ENCODE measurements around the gene SH3BP5.

The SH3BP5 gene

DNA sequence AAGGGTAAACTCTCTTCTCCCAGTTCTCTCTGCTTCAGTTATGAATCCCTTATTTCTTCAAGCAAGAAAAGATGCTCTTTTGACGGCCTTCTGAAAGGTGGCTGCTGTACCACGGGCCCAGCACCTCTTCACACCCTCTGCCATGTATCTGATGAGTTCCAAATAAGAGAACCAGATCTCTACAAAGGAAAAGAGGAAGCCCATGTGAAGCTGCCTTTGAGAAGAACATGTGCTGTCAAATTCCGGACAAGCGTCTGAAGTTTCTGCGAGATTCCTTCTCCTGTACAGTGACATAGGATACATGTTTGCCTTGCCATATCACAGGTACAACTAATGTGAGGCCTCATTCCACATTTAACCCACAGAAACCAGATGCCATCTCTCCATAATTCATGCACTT, 59.2 kb downstream of the SH3BP5 start:
- peak; percentile 62 to 63 for DNase-seq

DNA sequence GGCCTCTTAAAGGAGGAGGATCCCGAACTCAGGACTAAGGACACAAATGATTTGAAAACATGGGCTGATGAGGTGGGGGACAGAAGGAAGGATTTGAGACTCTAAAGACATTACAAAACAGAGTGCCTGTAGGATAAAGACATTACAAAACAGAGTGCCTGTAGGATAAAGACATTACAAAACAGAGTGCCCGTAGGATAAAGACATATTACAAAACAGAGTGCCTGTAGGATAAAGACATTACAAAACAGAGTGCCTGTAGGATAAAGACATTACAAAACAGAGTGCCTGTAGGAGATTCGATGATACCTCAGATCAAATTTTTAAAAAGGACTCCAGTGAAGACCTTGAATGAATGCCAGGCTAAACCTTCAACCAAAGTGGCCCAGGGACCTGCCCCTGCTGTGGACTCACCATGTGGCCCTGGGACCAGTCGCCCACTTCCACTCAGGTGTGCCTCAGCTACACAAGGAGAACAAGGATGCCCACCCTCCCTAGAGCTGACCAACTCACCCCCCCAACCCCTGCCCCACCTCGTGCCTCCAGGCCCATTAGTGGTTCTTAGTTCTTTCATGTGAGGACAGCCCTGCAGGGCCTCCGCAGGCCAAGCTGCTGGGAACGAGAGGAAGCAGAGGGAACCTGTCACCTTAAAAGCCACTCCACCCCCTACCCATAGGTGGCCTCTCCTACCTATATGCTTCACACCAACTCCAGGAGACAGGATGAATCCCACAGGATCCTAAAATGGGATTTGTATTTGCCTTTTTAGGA, 59.8 kb downstream of the SH3BP5 start:
- peak; percentile 36 to 52 for DNase-seq

DNA sequence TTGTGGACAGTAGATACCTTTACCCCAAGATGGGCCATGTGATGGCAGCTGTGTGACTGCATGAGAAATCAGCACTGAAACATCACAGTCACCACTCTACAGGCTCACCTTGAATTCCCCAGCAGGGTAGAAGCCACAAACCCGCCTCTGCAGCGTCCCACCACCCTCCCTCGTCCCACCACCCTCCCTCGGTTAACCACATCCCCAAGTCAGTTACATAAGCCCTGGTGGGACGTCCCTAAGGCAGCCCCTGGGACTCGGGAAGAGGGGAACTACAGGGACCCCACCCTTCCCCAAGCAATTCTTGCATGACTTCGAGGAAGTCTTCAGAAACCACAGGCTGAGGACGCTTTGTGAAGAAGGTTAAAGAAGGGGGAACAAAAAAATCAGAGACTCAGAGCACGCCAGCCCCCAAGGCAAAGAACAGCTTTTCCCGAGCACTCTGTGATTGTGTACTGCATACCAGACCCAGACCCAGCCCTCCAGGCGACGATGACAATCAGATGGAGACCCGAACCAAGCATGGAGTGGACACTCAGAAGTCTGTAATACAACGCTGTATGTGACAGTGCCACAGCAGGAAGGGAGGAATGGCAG, 60.5 kb downstream of the SH3BP5 start:
- DNase-seq: peak; percentile 96 to 98

DNA sequence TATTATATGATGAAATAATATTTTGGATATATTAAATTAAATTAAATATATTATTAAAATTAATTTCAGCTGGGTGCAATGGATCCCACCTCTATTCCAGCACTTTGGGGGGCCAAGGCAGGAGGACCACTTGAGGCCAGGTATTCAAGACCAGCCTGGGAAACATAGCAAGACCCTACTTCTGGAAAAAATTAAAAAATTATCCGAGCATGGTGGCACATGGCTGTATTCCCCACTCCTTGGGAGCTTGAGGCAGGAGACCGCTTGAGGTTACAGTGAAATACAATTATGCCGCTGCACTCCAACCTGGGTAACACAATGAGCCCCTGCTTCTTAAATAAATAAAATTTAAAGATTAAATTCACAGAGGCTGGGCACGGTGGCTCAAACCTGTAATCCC, 61.4 kb downstream of the SH3BP5 start:
- no peak for DNase-seq

DNA sequence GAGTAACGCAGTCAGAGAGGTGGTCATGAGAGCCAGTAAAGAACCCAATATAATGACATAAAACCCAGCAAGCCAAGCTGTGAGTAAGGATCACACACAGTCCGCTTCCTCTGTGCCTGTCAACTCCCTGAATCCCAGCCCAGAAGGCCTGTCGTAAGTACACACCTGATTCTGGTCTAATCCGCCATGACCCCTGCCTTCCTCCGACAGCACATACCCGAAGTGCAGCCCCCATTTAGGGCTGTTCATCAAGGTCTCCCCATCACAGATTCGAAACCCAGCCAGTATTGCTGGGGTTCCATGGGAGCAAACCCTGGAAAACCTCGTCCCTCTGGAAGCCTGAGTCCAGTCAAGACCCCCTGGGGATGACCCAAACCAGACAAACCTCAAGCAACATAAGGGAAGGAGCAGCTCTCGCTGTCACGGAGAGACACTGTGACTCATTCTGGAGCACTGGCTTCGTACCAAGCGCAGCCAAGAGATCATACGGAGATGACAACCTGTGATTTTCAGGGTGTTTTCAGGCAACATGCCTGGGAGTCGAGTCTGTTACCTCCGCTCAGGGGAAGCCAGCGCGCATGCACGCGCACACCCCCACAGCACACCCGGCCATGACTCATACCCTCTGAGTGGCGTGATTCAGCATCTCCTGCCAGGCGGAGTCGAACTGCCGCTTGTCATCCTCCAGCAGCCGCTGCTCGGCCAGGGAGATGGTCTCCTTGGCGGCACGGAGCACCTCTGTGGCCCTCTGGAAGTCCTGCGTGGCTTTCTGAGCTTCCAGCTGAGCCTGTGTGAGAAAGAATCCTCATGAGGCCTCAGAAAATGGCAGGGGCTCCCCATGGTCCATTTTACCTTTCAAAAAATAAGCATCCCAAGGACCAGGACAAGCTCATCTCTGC, 63.0 kb downstream of the SH3BP5 start:
- DNase-seq: peak; percentile 93 to 98

DNA sequence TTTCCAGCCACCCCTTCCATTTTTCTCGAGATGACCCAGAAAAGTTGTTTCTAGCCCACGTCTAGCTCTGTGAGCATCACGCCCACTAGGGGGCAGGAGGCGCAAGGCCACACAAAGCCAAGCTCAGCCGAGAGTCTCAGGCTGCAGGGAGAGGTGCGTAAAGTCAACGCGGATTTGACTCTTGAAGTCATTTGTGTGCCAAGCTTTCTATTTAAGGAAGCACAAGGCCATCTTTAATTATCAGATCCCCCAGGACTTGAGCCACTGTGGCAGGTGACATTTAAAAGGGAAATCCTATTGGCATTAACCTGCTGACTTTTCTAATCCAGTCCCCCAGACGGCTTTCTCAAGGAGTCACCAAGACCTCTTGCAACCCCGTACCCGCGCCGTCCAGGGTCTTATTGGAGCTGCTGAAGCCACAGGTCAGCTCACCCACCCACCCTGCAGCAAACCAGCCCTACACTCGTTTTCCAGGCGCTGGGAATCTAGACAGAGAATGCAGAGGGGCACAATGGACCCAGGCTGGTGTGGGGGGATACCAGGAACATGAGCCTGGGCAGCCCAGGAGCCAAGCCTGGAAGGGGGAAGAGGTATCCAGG, 64.3 kb downstream of the SH3BP5 start:
- DNase-seq: peak; percentile 90 to 93

DNA sequence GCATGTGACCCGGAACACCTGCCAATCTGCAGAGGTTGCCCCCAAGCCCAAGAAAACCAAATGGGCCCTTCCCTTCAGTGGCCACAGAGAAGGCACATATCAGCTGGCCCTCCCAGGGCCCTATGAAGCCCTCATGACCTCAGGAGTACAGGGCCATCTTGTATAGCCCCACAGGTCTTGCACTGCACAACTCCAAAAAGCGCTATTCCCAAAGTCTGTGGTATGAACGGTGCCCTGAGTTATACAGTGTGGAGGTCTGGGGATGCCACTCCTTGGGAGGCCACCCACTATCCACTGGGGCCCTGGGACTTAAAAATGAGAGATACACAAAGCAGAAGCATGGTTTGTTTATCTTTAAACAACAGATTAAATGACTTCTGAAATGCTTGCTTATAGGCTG, 64.9 kb downstream of the SH3BP5 start:
- DNase-seq: no peak

DNA sequence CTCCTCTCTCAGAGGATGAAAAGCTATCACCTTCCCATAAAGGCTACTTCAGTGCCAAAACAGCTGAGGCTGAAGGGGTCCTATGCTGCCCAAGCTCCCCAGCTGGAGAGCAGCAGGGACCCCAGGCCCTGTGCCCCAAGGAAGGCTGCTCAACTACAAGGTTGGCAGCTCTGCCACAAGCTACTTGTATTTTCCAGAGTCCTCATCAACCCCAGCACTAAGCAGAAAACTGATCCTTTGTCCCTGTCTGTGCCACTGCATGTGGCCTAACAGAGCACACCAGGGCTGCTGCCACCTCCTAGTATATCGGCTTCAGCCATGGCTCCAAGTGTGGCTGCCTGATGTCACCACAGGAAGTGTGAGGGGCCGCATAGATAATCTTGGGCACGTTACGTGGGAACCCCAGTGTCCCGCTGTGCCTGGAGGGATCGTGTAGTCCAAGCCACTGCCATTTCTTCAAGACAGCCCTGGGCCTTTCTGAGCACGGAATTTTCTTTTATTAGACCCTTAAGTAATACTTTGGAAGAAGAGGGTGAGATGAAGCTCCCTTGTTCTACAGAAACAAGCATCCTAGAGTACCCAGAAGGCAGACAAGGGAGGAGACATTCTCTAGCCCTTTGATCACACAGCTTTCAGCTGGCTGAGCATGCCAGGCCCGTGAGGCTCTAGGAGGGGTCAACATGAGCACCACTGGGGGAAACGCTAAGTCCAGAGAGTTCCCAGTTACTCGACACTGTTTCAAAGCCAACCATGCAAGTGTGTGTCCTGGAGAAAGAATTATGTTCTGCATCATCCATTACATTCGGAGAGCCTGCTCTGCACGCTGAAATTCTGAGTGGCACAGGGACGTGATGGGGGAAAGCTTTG, 65.6 kb downstream of the SH3BP5 start:
- DNase-seq: no peak

DNA sequence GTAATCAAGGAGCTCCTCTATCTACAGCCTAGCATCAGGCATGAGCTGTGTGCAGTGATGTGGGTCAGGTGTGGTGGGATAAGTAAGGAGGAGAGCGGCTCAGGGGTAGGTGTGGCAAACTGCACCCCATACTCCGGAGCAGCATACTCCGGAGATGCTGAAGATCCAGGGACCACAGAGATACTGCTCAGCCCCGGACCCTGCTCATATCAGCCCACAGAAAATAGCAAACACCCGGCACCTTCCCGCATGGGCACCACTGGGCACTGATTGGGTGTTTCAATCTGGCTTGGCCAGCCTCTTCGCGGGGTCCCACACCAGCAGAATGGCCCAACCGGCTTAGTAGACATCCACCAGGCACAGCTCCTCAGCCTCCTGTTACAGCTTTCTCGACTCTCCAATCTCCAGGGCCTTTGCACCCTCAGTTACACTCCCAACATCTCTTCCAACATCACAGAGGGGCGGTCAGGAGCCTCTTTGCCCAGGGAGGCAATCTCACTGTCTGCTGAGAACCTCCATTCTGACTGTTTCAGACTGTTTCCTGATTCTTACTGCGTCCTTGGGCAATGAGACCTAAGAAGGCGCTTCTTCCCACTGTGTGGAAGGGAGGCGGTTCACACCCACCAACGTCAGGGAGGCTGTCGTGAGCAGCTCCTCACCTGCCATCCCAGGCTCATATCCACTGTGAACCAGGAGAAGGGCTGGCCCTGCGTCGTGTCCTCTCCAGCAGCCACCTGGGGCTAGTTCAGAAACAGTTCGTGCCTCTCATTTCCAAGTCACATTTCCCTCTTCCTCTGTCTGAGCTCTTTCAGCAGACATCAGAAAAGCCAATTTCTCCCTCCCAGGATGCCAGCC, 66.5 kb downstream of the SH3BP5 start:
- peak in 1 of 2 donors; percentile 45 for DNase-seq

DNA sequence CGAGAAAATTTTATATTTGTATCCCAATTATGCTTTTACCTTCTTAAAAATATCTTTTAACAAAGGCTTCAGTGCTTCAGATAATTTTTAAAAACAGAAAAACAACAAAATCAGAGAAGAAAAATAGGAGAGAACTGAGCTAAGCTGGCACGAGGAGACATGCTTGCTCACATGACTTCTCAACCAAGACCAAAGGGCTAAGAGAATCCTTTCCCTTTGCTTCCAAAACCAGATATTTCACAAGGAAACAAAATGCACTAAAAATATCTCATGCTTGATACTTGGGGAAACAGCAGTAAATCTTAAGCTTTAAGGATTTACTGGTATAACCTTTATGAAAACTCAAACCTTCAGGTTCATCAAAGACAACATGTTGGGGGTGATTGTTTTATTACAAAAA, 67.9 kb downstream of the SH3BP5 start:
- DNase-seq: peak; percentile 18 to 30

DNA sequence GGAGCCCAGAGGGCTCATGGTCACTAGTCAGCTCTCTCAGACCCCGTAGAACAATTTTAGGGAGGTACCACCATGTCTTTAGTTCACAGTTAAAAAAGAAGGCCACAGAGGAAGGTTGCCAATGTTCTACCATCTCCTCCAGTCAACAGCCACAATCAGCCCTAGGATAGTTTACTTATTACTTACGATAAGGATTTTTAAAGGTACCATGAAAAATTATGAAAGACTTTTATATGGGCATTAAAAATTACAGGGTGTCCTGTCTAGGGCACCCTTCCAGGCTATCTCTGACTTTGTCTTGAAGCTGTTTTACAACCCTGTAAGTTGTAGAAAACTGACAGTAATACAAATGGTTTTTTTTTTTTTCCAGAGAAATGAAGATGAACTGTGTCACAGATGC, 68.5 kb downstream of the SH3BP5 start:
- no peak for DNase-seq

DNA sequence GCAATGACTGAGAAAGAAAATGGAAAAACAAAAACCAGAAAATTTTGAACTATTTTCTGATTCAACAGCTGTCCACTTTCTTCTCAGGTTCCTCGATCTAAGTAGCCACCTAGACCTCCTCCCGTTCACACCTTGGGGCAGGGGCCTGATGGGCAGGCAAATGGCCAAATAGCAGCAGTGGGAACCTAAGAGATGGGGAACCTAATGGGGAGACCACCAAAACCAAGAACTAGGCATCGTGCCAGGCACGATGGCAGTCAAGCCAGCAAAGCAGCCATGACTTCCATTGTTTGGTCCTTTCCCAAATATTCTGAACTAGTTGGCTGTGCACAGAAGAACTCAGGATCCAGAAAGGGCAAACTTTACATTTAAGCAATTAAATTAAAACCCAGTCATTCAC, 69.3 kb downstream of the SH3BP5 start:
- DNase-seq: no peak

DNA sequence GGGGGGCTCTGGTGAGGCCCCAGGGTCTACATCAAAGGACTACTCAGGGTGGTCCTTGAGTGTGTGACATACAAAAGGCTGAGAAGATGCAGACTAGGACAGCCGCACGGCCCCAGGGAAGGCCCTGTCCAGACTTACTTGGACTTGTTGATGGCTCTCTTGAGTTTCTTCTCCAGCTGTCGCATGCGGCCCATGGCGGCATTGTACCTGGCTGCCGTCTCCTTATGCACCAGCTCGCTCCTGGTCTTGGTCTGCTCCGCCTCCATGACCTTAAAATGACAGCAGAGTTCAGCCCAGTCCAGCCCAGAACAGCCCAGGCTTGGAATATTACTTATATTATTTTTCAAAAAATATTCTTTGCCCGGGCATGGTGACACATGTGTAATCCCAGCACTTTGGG, 70.4 kb downstream of the SH3BP5 start:
- DNase-seq: no peak

DNA sequence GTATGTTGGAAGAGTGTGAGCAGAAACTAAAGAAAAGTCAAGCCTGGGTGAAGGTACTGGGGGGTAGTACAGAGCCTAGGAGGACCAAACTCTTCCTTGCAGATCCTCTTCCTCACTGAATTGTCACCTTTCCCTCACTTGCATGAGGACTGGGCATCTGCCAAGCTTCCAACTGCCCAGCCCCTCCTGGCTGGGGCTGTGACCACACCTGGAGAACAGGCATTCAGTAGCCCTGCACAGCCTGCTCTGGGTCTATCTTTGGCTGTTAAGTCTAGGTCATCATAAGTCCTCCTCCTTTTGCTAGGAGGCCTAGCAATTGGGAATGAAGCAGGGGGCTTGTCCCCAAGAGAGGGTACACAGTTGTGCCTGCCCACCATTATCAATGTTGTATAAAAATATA, 71.1 kb downstream of the SH3BP5 start:
- no peak for DNase-seq

DNA sequence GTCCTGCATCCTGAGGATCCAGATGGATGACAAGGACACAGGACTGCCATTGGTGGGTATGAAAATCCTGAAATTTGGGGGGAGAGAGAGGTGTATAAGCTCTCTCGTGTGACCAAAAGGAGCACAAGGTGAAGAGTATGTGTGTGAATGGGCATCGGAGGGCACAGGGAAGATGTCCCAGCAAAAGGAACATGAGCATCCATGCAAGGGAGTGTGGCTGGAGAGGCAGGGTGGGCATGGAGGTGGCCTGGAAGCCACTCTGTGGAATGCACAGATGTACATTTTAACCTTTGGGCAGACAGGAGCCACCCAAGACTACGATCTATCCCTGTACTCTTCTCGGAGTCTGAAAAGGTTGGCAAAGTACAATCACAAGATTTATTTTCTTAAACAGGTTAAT, 71.9 kb downstream of the SH3BP5 start:
- no peak for DNase-seq

DNA sequence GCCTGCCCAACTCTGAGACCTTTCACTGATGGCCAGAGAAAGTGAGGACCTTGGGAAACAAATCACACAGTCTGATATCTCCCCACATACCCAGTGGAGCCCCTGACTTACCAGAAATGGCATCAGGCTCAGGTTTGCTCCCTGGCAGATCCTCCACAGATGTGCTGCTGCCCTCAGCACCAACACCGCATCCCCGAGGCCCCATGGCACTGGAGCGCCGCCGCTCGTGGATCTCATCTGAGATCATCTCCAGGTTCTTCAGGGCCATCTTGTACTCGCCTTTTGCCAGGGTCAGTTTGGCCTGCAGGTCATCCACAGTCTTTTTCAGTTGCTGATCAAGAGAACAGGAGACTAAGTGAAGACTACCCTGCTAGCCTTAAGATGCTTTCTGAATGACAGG, 73.7 kb downstream of the SH3BP5 start:
- DNase-seq: no peak

DNA sequence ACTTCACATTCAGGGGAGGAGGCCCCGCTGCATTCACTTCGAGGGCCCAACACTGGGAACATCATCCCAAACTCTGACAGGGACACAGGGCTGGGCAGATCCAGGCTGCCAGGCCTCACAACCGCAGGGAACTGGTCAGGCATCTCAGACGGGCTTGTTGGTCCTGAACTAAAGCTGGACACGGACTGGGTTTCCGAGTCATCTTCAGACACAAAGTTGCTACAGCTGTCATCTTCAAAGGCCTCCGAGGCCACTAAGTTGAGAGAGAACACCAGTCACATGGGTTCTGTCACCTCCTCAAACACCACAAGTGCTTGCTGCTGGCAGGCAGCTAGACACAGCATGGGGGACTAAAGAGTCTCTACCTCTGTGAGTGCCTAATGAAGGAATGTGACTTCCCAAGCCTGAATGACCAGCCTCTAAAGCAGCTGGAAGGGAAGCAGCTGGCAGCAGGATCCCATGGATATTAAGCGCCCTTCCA, 75.5 kb downstream of the SH3BP5 start:
- no peak for DNase-seq

DNA sequence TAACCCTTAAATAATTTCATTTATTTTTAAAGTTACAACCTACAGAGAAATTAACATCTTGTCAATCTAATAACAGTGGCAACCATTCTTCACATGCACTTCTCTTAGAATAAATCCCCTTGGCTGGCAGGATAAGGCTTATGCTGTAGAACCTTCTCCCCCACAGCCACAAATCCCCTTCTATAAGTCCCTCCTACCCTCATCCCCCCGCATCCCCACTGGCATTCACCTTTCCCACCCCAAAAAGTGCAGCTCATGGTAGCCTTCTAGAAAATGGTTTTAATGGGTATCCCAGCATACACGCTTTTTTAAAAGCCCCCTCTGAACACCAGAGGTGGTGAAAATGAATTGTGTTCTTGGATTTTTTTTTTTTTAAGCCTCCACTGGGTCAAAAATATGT, 77.2 kb downstream of the SH3BP5 start:
- DNase-seq: no peak

DNA sequence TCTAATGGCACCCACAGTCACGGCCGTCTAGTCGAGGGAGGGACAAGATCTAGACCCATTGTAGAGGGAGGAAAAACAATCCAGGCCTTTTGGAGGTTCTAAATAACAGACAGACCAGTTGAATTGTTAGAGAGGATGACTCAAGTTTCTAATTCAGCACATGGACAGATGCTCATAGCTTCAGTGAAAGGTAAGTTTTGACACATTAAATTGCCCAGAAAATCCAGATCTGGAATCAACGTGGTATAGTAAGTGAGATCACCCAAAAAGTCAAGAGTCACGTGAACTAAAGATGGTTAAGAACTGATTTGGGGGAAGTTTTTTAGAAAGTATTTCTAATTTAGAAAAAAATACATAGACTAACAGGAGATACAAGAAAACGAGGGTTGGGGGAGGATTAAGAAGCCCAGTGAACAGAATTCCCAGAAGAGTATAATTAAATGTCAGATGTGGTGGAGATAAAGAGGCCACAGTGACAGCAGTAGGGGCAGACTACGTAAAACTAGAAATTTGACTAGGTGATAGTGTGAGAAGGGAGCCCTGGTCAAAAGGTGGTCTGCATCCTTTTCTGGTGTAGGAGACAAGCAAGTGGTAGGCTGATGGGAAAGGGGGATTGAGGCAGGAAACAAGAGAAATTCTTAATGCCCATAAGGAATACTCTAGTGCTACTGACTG, 79.2 kb downstream of the SH3BP5 start:
- DNase-seq: no peak

DNA sequence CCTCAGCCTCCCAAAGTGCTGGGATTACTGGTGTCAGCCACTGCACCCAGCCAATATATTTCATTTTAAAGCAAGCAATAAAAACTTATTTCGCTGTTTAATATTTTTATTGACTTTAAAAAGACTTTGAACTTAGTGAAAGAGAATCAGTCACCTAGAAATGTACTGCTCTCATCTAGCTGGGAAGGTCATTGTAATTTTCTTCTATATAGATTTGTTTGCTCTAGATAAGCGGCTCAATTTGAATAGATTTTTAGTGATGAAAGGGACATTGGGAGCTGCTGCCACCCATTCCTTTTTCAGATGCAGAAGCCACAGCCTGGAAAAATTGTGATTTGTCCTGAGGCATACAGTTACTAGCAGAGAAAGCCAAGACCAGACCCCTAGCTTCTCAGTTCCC, 86.2 kb downstream of the SH3BP5 start:
- no peak for DNase-seq
